GM23338 (cell line): ENCODE results near the gene YBX3. TPM values are rescaled to one million over a fixed set of nuclear protein-coding genes. Genes with fewer than 3 reads are reported as not detected.

Experiments
- ATAC-seq: fragments of 200-7000 bp; cut with Tn5 transposase; 3 replicates; pipeline ENCODE4 v1.9.1; 2020
- DNase-seq: peaks from one replicate; pipeline ENCODE4 v3.0.0-alpha.2; 2015; ENCODE audit warnings: low spot score
- H2AFZ ChIP-seq: fragments of 200-600 bp; sonication (generic); 2 replicates; pipeline ENCODE4 v1.8.0; 2016; ENCODE audit warnings: antibody characterized with exemption, mild to moderate bottlenecking, moderate library complexity
- H3F3A ChIP-seq: fragments of 200-600 bp; sonication (generic); replicated peaks from 2 replicates; pipeline ENCODE4 v1.8.0; 2017; ENCODE audit warnings: antibody characterized with exemption, mixed run types, low read depth
- H3K27ac ChIP-seq: fragments of 200-600 bp; sonication (generic); 2 replicates; pipeline ENCODE4 v1.6.1; 2016; ENCODE audit warnings: low read depth
- H3K27me3 ChIP-seq: fragments of 200-600 bp; sonication (generic); 2 replicates; pipeline ENCODE4 v1.8.0; 2016; ENCODE audit warnings: mild to moderate bottlenecking, mixed run types, moderate library complexity; ENCODE audit not compliant: insufficient read depth
- H3K36me3 ChIP-seq: fragments of 200-600 bp; sonication (generic); 2 replicates; pipeline ENCODE4 v1.8.0; 2016; ENCODE audit warnings: mild to moderate bottlenecking; ENCODE audit not compliant: insufficient read depth
- H3K4me1 ChIP-seq: fragments of 200-600 bp; sonication (generic); 2 replicates; pipeline ENCODE4 v1.8.0; 2016; ENCODE audit warnings: mild to moderate bottlenecking, moderate library complexity; ENCODE audit not compliant: insufficient read depth
- H3K4me2 ChIP-seq: fragments of 200-600 bp; sonication (generic); 2 replicates; pipeline ENCODE4 v1.7.1; 2017; ENCODE audit warnings: mixed run types
- H3K4me3 ChIP-seq: fragments of 200-600 bp; sonication (generic); 2 replicates; pipeline ENCODE4 v1.6.1; 2016; ENCODE audit warnings: mixed run types
- H3K79me2 ChIP-seq: fragments of 200-600 bp; sonication (generic); replicated peaks from 2 replicates; pipeline ENCODE4 v1.8.0; 2017; ENCODE audit warnings: mild to moderate bottlenecking; ENCODE audit not compliant: insufficient read depth
- H3K9me2 ChIP-seq: fragments of 200-600 bp; sonication (generic); 2 replicates; pipeline ENCODE4 v1.8.0; 2017; ENCODE audit not compliant: insufficient read depth
- H4K20me1 ChIP-seq: fragments of 200-600 bp; sonication (generic); replicated peaks from 2 replicates; pipeline ENCODE4 v1.8.0; 2017; ENCODE audit warnings: mild to moderate bottlenecking; ENCODE audit not compliant: insufficient read depth
- H3K27ac Mint-ChIP-seq: 2 replicates; pipeline ENCODE4 v1.8.0; 2020; ENCODE audit warnings: inconsistent platforms, mild to moderate bottlenecking, moderate library complexity, mixed read lengths
- H3K27me3 Mint-ChIP-seq: 3 replicates; pipeline ENCODE4 v1.8.0; 2022; ENCODE audit warnings: low read depth, mild to moderate bottlenecking, moderate library complexity, mixed read lengths, inconsistent platforms; ENCODE audit not compliant: insufficient read depth, poor library complexity
- H3K36me3 Mint-ChIP-seq: 3 replicates; pipeline ENCODE4 v1.8.0; 2021; ENCODE audit warnings: low read depth, mild to moderate bottlenecking, inconsistent platforms, moderate library complexity, mixed read lengths
- H3K4me1 Mint-ChIP-seq: 3 replicates; pipeline ENCODE4 v1.8.0; 2020; ENCODE audit warnings: mild to moderate bottlenecking, inconsistent platforms, mixed read lengths
- H3K4me3 Mint-ChIP-seq: 3 replicates; pipeline ENCODE4 v1.8.0; 2021; ENCODE audit warnings: moderate library complexity, mild to moderate bottlenecking, inconsistent platforms, mixed read lengths
- H3K9me3 Mint-ChIP-seq: 3 replicates; pipeline ENCODE4 v1.8.0; 2020; ENCODE audit warnings: moderate library complexity, mild to moderate bottlenecking, inconsistent platforms, mixed read lengths
- CREB1 ChIP-seq: fragments of 250-450 bp; sonication (Bioruptor Pico); IDR thresholded peaks from 2 replicates; pipeline ENCODE4 v1.5.0; 2020; ENCODE audit warnings: low read depth, mild to moderate bottlenecking, moderate library complexity
- EZH2 ChIP-seq: fragments of 200-600 bp; sonication (generic); IDR thresholded peaks from one replicate; pipeline ENCODE4 v1.8.0; 2017; ENCODE audit warnings: antibody characterized with exemption, mild to moderate bottlenecking, low read depth; ENCODE audit not compliant: unreplicated experiment
- EZH2phosphoT487 ChIP-seq: fragments of 200-600 bp; sonication (generic); IDR thresholded peaks from one replicate; pipeline ENCODE4 v1.8.1; 2018; ENCODE audit warnings: antibody characterized with exemption; ENCODE audit not compliant: unreplicated experiment
- JUNB ChIP-seq: IDR thresholded peaks from one replicate; pipeline ENCODE4 v1.6.1; 2016; ENCODE audit warnings: antibody characterized with exemption; ENCODE audit not compliant: unreplicated experiment
- NANOG ChIP-seq: IDR thresholded peaks from 2 replicates; pipeline ENCODE4 v1.6.1; 2016; ENCODE audit warnings: antibody characterized with exemption, borderline replicate concordance
- POLR2AphosphoS5 ChIP-seq: IDR thresholded peaks from 2 replicates; pipeline ENCODE4 v1.6.1; 2016; ENCODE audit warnings: antibody characterized with exemption, low read depth
- STAT1 ChIP-seq: IDR thresholded peaks from one replicate; pipeline ENCODE4 v1.6.1; 2016; ENCODE audit warnings: antibody characterized with exemption; ENCODE audit not compliant: unreplicated experiment
- ZNF114 ChIP-seq: fragments of 250-450 bp; sonication (Bioruptor Pico); IDR thresholded peaks from 2 replicates; pipeline ENCODE4 v1.5.0; 2020; ENCODE audit warnings: mild to moderate bottlenecking, moderate library complexity
- ZNF331 ChIP-seq: fragments of 250-450 bp; sonication (Bioruptor Pico); IDR thresholded peaks from 2 replicates; pipeline ENCODE4 v1.5.0; 2020; ENCODE audit warnings: low read depth, mild to moderate bottlenecking, moderate library complexity
- polyA plus RNA-seq: library from polyadenylated mRNA; unstranded; fragments of >200 nt; fragmentation: Nextera tagmentation; extraction: Ambion mirVana; gene quantifications from 2 replicates; pipeline ENCODE4 v1.2.1, GENCODE V29; 2016
- total RNA-seq: library from RNA; depleted of rRNA; stranded (reverse); fragments of >200 nt; shearing (Covaris generic); gene quantifications from 2 replicates; pipeline ENCODE4 v1.2.3, GENCODE V29; 2014
- TF ChIP-seq, protein P1 (sequence below): IDR thresholded peaks from one replicate; pipeline ENCODE4 v1.6.1; 2018; ENCODE audit warnings: antibody characterized with exemption; ENCODE audit not compliant: unreplicated experiment
- TF ChIP-seq, protein P2 (sequence below): IDR thresholded peaks from 2 replicates; pipeline ENCODE4 v1.6.1; 2016; ENCODE audit warnings: antibody characterized with exemption
- TF ChIP-seq, protein P3 (sequence below), 2 experiments: fragments of 200-600 bp in 1 of 2; sonication (generic) in 1 of 2; conservative IDR thresholded peaks; 2 replicates each; pipeline versions ENCODE4 v1.5.1 to v1.6.1; 2016 to 2017; ENCODE audit warnings: antibody characterized with exemption in 2 of 2, low read depth in 2 of 2, mild to moderate bottlenecking in 2 of 2, moderate library complexity in 1 of 2

Gene YBX3
- total and polyA plus RNA-seq, 2 experiments from 2014 or later: 179 to 450 TPM

DNA sequence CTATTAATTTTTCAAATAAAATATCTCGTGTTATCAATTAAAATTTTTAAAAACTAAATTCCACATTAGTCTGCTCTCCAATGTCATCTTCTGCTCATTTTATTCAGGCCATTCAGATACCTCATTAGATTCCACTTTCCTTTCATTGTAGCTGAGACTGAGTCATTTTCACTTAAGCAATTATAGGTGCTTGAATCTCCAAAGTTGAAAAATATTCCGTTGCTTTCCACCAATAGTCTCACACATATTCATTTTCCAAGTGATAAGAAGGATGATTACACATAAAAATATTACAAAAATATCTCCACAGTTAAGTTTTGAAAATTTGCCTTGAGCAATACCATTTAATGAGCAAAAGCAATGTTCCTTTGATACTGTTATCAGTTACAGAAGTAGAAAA lies 36.5 kb upstream of the YBX3 start:
- H3K9me2 ChIP-seq: no peaks in the 10 kb centered on the region
- TF ChIP-seq JUNB (no peak), POLR2AphosphoS5 (no peak), CREB1 (CRISPR knock-in tag) (no peak), ZNF114 (CRISPR knock-in tag) (no peak), NANOG (no peak), STAT1 (no peak), ZNF331 (no peak), EZH2 (no peak), EZH2phosphoT487 (no peak)
- TF ChIP-seq, protein P1, sequence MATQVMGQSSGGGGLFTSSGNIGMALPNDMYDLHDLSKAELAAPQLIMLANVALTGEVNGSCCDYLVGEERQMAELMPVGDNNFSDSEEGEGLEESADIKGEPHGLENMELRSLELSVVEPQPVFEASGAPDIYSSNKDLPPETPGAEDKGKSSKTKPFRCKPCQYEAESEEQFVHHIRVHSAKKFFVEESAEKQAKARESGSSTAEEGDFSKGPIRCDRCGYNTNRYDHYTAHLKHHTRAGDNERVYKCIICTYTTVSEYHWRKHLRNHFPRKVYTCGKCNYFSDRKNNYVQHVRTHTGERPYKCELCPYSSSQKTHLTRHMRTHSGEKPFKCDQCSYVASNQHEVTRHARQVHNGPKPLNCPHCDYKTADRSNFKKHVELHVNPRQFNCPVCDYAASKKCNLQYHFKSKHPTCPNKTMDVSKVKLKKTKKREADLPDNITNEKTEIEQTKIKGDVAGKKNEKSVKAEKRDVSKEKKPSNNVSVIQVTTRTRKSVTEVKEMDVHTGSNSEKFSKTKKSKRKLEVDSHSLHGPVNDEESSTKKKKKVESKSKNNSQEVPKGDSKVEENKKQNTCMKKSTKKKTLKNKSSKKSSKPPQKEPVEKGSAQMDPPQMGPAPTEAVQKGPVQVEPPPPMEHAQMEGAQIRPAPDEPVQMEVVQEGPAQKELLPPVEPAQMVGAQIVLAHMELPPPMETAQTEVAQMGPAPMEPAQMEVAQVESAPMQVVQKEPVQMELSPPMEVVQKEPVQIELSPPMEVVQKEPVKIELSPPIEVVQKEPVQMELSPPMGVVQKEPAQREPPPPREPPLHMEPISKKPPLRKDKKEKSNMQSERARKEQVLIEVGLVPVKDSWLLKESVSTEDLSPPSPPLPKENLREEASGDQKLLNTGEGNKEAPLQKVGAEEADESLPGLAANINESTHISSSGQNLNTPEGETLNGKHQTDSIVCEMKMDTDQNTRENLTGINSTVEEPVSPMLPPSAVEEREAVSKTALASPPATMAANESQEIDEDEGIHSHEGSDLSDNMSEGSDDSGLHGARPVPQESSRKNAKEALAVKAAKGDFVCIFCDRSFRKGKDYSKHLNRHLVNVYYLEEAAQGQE: no peak
- TF ChIP-seq, protein P2, sequence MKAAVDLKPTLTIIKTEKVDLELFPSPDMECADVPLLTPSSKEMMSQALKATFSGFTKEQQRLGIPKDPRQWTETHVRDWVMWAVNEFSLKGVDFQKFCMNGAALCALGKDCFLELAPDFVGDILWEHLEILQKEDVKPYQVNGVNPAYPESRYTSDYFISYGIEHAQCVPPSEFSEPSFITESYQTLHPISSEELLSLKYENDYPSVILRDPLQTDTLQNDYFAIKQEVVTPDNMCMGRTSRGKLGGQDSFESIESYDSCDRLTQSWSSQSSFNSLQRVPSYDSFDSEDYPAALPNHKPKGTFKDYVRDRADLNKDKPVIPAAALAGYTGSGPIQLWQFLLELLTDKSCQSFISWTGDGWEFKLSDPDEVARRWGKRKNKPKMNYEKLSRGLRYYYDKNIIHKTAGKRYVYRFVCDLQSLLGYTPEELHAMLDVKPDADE: no peak
- TF ChIP-seq, protein P3, sequence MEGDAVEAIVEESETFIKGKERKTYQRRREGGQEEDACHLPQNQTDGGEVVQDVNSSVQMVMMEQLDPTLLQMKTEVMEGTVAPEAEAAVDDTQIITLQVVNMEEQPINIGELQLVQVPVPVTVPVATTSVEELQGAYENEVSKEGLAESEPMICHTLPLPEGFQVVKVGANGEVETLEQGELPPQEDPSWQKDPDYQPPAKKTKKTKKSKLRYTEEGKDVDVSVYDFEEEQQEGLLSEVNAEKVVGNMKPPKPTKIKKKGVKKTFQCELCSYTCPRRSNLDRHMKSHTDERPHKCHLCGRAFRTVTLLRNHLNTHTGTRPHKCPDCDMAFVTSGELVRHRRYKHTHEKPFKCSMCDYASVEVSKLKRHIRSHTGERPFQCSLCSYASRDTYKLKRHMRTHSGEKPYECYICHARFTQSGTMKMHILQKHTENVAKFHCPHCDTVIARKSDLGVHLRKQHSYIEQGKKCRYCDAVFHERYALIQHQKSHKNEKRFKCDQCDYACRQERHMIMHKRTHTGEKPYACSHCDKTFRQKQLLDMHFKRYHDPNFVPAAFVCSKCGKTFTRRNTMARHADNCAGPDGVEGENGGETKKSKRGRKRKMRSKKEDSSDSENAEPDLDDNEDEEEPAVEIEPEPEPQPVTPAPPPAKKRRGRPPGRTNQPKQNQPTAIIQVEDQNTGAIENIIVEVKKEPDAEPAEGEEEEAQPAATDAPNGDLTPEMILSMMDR (conservative IDR thresholded peaks at IDR 0.05; ENCODE audit: low read depth in 2 of 2): no peak
- DNase-seq: no peak
- no peaks in the 10 kb centered on the region for H3K36me3 ChIP-seq
- no peak for ATAC-seq
- no peaks in the 10 kb centered on the region for H3K79me2 ChIP-seq
- H3K27ac ChIP-seq: no peak overlapping the region
- H3K36me3 Mint-ChIP-seq: peaks cover 14% of the 10 kb centered on the region
- no peak overlapping the region for H3K27ac Mint-ChIP-seq
- H4K20me1 ChIP-seq: no peaks in the 10 kb centered on the region
- H3K4me1 ChIP-seq: no peaks in the 10 kb centered on the region
- H3K9me3 Mint-ChIP-seq: peaks cover 27% of the 10 kb centered on the region
- no peak overlapping the region for H3K4me3 Mint-ChIP-seq
- H2AFZ ChIP-seq: no peak overlapping the region
- no peak overlapping the region for H3K4me3 ChIP-seq
- H3K27me3 ChIP-seq: no peaks in the 10 kb centered on the region
- no peaks in the 10 kb centered on the region for H3K4me1 Mint-ChIP-seq
- no peaks in the 10 kb centered on the region for H3K27me3 Mint-ChIP-seq
- no peaks in the 10 kb centered on the region for H3F3A ChIP-seq
- no peak overlapping the region for H3K4me2 ChIP-seq
